Jurkat, Clone E6-1 (cell line): ENCODE measurements around the gene CDH20.
A peak's percentile ranks its signal among the peaks of the same experiment; 100 is the strongest.

Source experiments
- DNase-seq: peaks from one replicate; pipeline ENCODE4 v3.0.0-alpha.2; 2011; ENCODE audit warnings: low read depth, low spot score
- H3K4me3 ChIP-seq: 2 replicates; pipeline ENCODE4 v1.5.1; 2011; ENCODE audit warnings: mild to moderate bottlenecking, low read length, control low read depth, moderate library complexity

The CDH20 gene

GRCh38 chr18:61554117-61554776 lies 221.0 kb downstream of the CDH20 start:
- DNase-seq: no peak
- no peak overlapping the region for H3K4me3 ChIP-seq

- no peak overlapping the region for H3K4me3 ChIP-seq
- DNase-seq: peak; percentile 30
Measured at GRCh38 chr18:61554946-61555361, 221.7 kb downstream of the CDH20 start.

DNA sequence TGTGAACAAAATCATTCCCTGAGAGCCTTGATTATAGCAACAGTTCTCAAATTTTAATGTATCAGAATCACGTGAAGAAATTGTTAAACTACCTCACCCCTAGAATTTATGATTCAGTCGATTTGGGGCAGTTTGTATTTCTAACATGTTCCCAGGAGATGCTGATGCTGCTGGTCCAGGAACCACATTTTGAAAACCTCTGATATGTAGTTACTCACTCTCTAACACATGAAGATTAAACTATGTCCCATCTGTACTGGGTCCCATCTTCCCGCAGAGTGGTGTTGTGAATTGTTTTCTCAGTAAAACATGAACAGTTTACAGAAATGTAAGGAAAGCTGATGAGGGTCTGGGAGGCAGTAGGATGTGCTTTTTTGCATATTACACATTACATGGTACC lies 223.1 kb downstream of the CDH20 start:
- DNase-seq: no peak
- H3K4me3 ChIP-seq: no peak overlapping the region

DNA sequence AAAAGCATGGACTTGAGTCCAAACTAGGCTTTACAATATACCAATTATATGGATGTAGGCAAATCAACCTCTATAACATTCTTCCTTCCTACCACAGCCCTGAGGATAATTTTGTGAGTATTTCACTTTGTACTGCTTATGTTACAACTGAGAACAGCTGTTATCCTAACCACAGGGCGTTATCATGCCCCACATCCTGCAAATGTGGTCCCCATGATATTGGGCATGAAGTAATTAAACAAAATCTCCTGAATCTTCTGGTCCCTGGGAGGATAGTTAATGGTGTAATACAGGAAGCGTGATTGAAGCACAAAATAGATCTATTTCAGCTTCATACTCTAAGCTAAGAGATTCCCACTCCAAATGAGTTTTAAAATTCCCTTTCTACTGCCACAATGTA lies 223.6 kb downstream of the CDH20 start:
- no peak overlapping the region for H3K4me3 ChIP-seq
- DNase-seq: no peak

GRCh38 chr18:61569176-61569892 lies 236.1 kb downstream of the CDH20 start:
- no peak overlapping the region for H3K4me3 ChIP-seq
- DNase-seq: no peak

DNA sequence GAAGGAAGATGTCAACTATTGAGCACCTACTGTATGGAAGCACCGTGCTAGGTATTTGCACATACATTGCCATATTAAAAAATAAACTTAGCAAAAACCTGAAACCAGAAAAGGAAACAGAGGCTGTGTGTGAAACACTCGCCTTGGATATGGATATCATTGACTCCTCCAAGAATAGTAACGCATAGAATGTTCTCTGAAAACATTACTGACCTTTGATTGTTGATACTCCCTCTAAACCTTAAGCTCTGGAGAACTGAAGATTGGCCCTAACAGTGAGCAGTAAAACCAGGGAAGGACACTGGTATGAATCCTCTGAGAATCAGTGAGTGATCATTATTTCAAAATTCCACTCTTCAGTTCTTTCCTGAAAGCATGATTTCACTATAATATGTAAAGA lies 236.8 kb downstream of the CDH20 start:
- no peak for DNase-seq
- H3K4me3 ChIP-seq: no peak overlapping the region

GRCh38 chr18:61572084-61572655 lies 238.9 kb downstream of the CDH20 start:
- no peak for DNase-seq
- no peak overlapping the region for H3K4me3 ChIP-seq

DNA sequence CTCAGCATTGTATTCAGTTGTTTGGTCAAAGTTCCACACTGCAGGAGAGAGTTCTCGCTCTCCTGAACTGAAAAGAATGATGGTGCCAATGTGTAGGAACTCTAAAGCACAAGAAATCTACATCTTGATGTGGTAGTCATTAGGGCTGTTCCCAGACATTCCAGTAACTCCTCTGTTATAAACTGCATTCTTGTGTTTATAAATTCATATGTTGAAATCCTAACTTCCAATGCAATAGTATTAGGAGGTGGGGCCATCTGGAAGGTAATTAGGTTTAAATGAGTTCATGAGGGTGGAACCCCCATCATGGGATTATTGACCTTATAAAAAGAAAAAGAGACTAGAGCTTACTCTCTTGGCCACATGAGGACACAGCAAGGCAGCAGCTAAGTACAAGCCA lies 239.6 kb downstream of the CDH20 start:
- DNase-seq: no peak
- H3K4me3 ChIP-seq: no peak overlapping the region

GRCh38 chr18:61574665-61575064 lies 241.4 kb downstream of the CDH20 start:
- H3K4me3 ChIP-seq: no peak overlapping the region
- DNase-seq: no peak

DNA sequence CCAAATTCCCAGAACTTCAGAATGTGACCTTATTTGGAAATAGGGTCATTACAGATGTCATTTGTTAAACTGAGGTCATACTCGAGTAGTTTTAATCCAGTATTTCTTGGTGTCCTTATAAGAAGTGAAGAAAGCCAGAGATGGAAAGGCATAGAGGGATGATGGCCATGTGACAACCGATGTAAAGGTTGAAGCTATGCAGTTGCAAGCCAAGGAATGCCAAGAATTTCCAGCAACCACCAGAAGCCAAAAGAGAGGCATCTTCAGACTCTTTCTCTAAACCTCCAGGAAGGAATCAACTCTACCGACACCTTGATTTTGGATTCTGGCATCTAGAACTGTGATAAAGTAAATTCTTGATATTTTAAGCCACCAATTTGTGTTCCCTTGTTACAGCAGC lies 242.2 kb downstream of the CDH20 start:
- no peak overlapping the region for H3K4me3 ChIP-seq
- DNase-seq: no peak

- DNase-seq: no peak
- no peak overlapping the region for H3K4me3 ChIP-seq
Measured at GRCh38 chr18:61578846-61579245, 245.6 kb downstream of the CDH20 start.

- no peak for DNase-seq
- no peak overlapping the region for H3K4me3 ChIP-seq
Measured at GRCh38 chr18:61579581-61579980, 246.4 kb downstream of the CDH20 start.

DNA sequence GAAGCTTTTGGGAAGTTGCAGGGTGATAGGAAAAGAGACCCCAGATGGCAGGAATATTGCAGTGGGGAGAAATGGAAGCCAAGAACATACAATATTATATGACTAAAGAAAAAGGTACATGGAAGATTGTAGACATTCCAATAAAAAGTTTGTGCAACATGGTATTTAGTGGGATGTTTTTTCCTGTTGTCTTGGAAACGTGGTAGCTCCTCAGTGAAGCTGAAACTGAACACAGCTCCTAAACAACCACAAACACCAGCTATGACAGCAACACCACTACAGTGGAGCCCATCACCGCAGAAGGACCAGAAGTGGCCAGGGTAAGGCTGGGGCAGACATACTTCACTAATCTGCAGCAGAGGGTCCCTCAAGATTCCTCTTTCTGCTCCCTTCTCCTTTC lies 246.8 kb downstream of the CDH20 start:
- H3K4me3 ChIP-seq: no peak overlapping the region
- no peak for DNase-seq

DNA sequence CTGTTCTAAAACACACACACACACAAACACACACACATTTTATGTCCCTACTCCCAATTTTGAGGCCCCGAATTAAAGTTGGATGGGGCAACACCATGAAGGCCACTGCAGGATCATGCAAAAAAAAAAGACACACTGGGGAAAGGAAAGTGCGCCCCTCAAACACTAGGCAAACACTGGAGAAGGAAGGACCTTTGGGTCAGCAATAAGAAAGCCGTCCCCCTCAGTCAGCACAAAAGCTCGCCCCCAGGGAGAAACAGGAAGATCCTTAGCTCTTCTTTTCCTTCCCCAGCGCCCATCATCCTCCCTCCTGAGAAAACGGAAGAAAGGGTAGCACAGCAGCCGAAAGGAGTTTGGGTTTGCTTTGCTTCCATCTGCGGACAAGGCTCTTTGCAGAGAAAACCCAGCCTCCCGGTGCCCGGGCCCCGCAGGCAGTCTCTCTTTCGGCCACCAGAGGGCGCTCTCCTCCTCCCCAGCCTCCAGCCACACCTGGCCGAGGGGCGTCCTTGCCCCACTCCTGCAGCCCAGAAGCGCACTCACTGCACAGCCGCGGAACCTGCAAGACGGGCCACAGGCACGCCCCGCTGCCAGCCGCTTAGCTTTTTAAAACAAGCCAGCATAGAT lies 248.5 kb downstream of the CDH20 start:
- peak; percentile 24 for DNase-seq
- H3K4me3 ChIP-seq: no peak overlapping the region

GRCh38 chr18:61582202-61582710 lies 249.0 kb downstream of the CDH20 start:
- DNase-seq: no peak

DNA sequence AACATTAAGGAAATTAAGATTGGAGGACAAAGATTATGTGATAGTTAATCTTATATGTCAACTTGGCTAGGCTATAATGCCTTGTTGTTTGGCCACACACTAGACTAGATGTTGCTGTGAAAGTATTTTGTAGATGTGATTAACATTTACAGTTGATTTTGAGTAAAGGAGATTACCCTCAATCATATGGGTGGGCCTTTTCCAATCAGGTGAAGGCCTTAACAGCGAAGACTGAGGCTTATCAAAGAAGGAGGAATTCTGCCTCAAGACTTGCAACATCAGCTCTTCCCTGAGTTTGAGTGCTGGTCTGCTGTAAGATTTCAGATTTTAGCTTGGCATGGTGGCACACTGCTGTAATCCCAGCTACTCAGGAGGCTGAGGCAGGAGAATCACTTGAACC lies 250.3 kb downstream of the CDH20 start:
- no peak overlapping the region for H3K4me3 ChIP-seq
- DNase-seq: no peak

More at GRCh38 chr18:61582202-61582710, 249.0 kb downstream of the CDH20 start:
- H3K4me3 ChIP-seq: no peak overlapping the region

GRCh38 chr18:61587865-61588264 lies 254.6 kb downstream of the CDH20 start:
- no peak for DNase-seq

DNA sequence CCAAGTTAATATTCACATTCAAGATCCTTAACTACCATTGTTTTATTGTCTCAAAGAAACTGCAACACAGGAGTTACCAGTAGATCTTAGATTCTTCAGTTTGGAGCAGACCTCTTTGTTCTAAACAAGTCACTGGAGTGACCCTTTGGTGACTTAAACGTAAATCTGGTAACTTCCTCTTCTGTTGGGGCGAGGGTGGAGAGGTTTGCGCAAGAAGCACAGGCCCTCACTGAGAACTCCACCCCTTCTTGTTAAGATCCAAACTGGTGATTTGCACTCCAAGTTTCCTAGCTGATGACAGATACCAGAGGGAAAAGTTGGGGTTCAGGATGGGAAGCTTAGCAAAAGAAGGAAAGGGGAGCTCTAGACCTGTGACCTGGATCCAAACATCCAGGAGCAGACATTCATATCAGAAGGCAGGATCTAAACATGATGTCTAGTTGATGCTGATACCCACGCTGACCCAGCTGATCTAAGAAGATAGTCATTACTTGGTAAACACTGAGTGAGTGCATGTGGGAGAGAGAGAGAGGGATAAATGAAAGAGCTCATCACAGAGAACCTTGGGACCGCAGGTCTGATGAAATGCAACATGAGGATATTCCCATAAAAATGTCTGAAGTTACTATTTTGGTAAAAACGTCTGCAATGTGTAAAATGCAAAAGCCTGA lies 256.0 kb downstream of the CDH20 start:
- DNase-seq: no peak
- H3K4me3 ChIP-seq: no peak overlapping the region

More at GRCh38 chr18:61587865-61588264, 254.6 kb downstream of the CDH20 start:
- no peak overlapping the region for H3K4me3 ChIP-seq

- H3K4me3 ChIP-seq: no peak overlapping the region
- no peak for DNase-seq
Measured at GRCh38 chr18:61589724-61590065, 256.5 kb downstream of the CDH20 start.
